Panc1 (cell line): Measurements from ENCODE around the gene WT1. TPM values are rescaled to one million over a fixed set of nuclear protein-coding genes. Genes with fewer than 3 reads are reported as not detected.

Source experiments
- ATAC-seq: fragments of 200-7000 bp; cut with Tn5 transposase; 2 replicates; pipeline ENCODE4 v1.9.1; 2020; ENCODE audit warnings: mild to moderate bottlenecking, moderate library complexity
- BruUV-seq: library from RNA; stranded (reverse); fragments of 400-500 nt; replicated peaks from 2 replicates; lab custom pipeline; 2021; lab: Mats Ljungman, UMichigan
- CTCF ChIA-PET: fragments of 300-600 bp; sonication (Branson Sonifier 250); formaldehyde crosslinking; loops from one replicate; lab custom pipeline; 2022; ENCODE audit warnings: antibody characterized with exemption; lab: Charles Lee
- POLR2A ChIA-PET: fragments of 300-600 bp; sonication (Branson Sonifier 250); formaldehyde crosslinking; loops from one replicate; lab custom pipeline; 2022; ENCODE audit warnings: antibody characterized with exemption; lab: Charles Lee
- DNase-seq: peaks from one replicate; pipeline ENCODE4 v3.0.0-alpha.2; 2010; ENCODE audit warnings: low read depth, low spot score
- H3K27ac ChIP-seq: 2 replicates; pipeline ENCODE4 v1.5.1; 2011; ENCODE audit warnings: mild to moderate bottlenecking, low read length, inconsistent platforms
- H3K27me3 ChIP-seq: fragments of 200-500 bp; sonication (Bioruptor generic); 2 replicates; pipeline ENCODE4 v1.6.0; 2014; ENCODE audit warnings: low read length, inconsistent platforms; ENCODE audit not compliant: control insufficient read depth, insufficient read depth
- H3K36me3 ChIP-seq: fragments of 200-500 bp; sonication (Bioruptor generic); 2 replicates; pipeline ENCODE4 v1.5.1; 2014; ENCODE audit warnings: inconsistent platforms, mild to moderate bottlenecking, low read length, moderate library complexity; ENCODE audit not compliant: control insufficient read depth, insufficient read depth
- H3K4me1 ChIP-seq: 2 replicates; pipeline ENCODE4 v1.5.1; 2011; ENCODE audit warnings: inconsistent platforms, mild to moderate bottlenecking, low read length, moderate library complexity; ENCODE audit not compliant: control insufficient read depth, insufficient read depth
- H3K4me3 ChIP-seq, 2 experiments: 2 replicates each; pipeline ENCODE4 v1.5.1; 2011 to 2012; ENCODE audit warnings: low read depth in 2 of 2, low read length in 2 of 2, mild to moderate bottlenecking in 2 of 2, inconsistent platforms in 1 of 2, moderate library complexity in 1 of 2
- H3K9me3 ChIP-seq: fragments of 200-500 bp; sonication (Bioruptor generic); 2 replicates; pipeline ENCODE4 v1.5.1; 2014; ENCODE audit warnings: low read depth, mild to moderate bottlenecking, inconsistent platforms, low read length, moderate library complexity; ENCODE audit not compliant: control insufficient read depth, insufficient read depth
- CTCF ChIP-seq: fragments of 450-650 bp; IDR thresholded peaks from 2 replicates; pipeline ENCODE4 v1.5.1; 2017; ENCODE audit warnings: mild to moderate bottlenecking
- POLR2AphosphoS5 ChIP-seq: IDR thresholded peaks from 2 replicates; pipeline ENCODE4 v1.6.1; 2012; ENCODE audit warnings: mild to moderate bottlenecking, low read depth, low read length, moderate library complexity
- REST ChIP-seq, 2 experiments: IDR thresholded peaks; 2 replicates each; pipeline ENCODE4 v1.6.1; 2011 to 2012; ENCODE audit warnings: low read depth in 2 of 2, control low read depth in 1 of 2, low read length in 1 of 2, mild to moderate bottlenecking in 1 of 2, moderate library complexity in 1 of 2; ENCODE audit not compliant: insufficient read depth in 1 of 2
- SIN3A ChIP-seq: IDR thresholded peaks from 2 replicates; pipeline ENCODE4 v1.6.1; 2012; ENCODE audit warnings: low read depth, mild to moderate bottlenecking, low read length, moderate library complexity, borderline replicate concordance; ENCODE audit not compliant: insufficient read depth
- TCF7L2 ChIP-seq: IDR thresholded peaks from 2 replicates; pipeline ENCODE4 v1.6.1; 2011; ENCODE audit warnings: mild to moderate bottlenecking, low read depth, low read length, inconsistent platforms
- in situ Hi-C: cut with HindIII; loops from 2 replicates; pipeline ENCODE4 v1.10.0; 2016; ENCODE audit warnings: low sequenced_read_pairs, low pct_unique_long_range_greater_than_20kb
- intact Hi-C: fragments of 100-400 bp; cut with micrococcal nuclease; formaldehyde crosslinking; loops from one replicate; pipeline ENCODE4 v1.10.0; 2022; ENCODE audit not compliant: unreplicated experiment
- total RNA-seq: library from RNA; stranded (reverse); gene quantifications from one replicate; pipeline ENCODE4 v1.2.1, GENCODE V29; 2021; ENCODE audit not compliant: unreplicated experiment

The WT1 gene
- total RNA-seq, 1 experiment from 2014 or later: 15.9 TPM

- Histone ChIP-seq H3K4me3 (no peak overlapping the region), H3K27ac (no peak overlapping the region), H3K27me3 (0 out of 2 replicates have a peak, but pooled peaks cover 2% of the 10 kb centered on the region), H3K4me1 (no peaks in the 10 kb centered on the region), H3K36me3 (no peaks in the 10 kb centered on the region), H3K9me3 (no peaks in the 10 kb centered on the region)
- ATAC-seq: no peak
- BruUV-seq: no TSS peak
- ChIA-PET POLR2A (no interaction called here), CTCF (no interaction called here)
- in situ Hi-C loops (no loop called here), intact Hi-C loops (no loop called here)
- no peak for DNase-seq
- TF ChIP-seq REST (IDR thresholded peaks at IDR 0.05; ENCODE audit: insufficient read depth in 1 of 2, low read depth in 2 of 2, low read length in 1 of 2) (no peak), SIN3A (no peak), CTCF (no peak), POLR2AphosphoS5 (no peak), TCF7L2 (no peak)
Measured at GRCh38 chr11:32341620-32342613, 93.4 kb downstream of the WT1 start.

GRCh38 chr11:32340181-32340580, 95.2 kb downstream of the WT1 start:
- DNase-seq (no peak), ATAC-seq (no peak)
- H3K27ac ChIP-seq: no peak overlapping the region
- 0 out of 2 replicates have a peak, but pooled peaks cover 2% of the 10 kb centered on the region for H3K27me3 ChIP-seq
- H3K4me3 ChIP-seq: no peak overlapping the region
- BruUV-seq: no TSS peak
- H3K4me1 ChIP-seq: no peaks in the 10 kb centered on the region
- ChIA-PET CTCF (no interaction called here), POLR2A (no interaction called here)
- intact Hi-C loops (no loop called here), in situ Hi-C loops (no loop called here)
- no peaks in the 10 kb centered on the region for H3K9me3 ChIP-seq
- H3K36me3 ChIP-seq: no peaks in the 10 kb centered on the region
- TF ChIP-seq TCF7L2: no peak
- no peak for TF ChIP-seq SIN3A
- TF ChIP-seq CTCF: no peak
- no peak for TF ChIP-seq POLR2AphosphoS5
- no peak for TF ChIP-seq REST (IDR thresholded peaks at IDR 0.05; ENCODE audit: insufficient read depth in 1 of 2, low read depth in 2 of 2, low read length in 1 of 2)
